Adrenal gland (tissue), 12 donors: ENCODE results near the gene DNAL1. TPM values are rescaled to one million over a fixed set of nuclear protein-coding genes. Genes with fewer than 3 reads are reported as not detected.

Experiments used
- DNase-seq, 7 donors: peaks; one replicate each; pipeline ENCODE4 v3.0.0-alpha.2; 2019 to 2020
- H3K27ac ChIP-seq, 5 donors: fragments of 200-600 bp; sonication (generic) in 4 of 5; 1 replicate in 3 of 5; 2 replicates in 2 of 5; pipeline versions ENCODE4 v1.5.1 to v1.8.0; 2016 to 2020; ENCODE audit warnings: mild to moderate bottlenecking in 1 of 5
- H3K27me3 ChIP-seq: fragments of 200-600 bp; 2 replicates; pipeline ENCODE4 v1.8.0; 2021
- H3K36me3 ChIP-seq, 2 donors: fragments of 200-600 bp; replicated peaks in 1 of 2; 1 replicate in 1 of 2; 2 replicates in 1 of 2; pipeline versions ENCODE4 v1.5.1 to v1.8.0; 2018 to 2022
- H3K4me1 ChIP-seq, 2 donors: fragments of 200-600 bp; replicated peaks in 1 of 2; 1 replicate in 1 of 2; 2 replicates in 1 of 2; pipeline versions ENCODE4 v1.5.1 to v1.8.0; 2018 to 2021
- H3K4me3 ChIP-seq, 4 donors: fragments of 200-600 bp; sonication (generic) in 3 of 4; one replicate each; pipeline ENCODE4 v1.5.1; 2016 to 2018
- H3K9me3 ChIP-seq, 3 donors: fragments of 200-600 bp; sonication (generic) in 1 of 3; replicated peaks in 1 of 3; 1 replicate in 2 of 3; 2 replicates in 1 of 3; pipeline versions ENCODE4 v1.5.1 to v1.8.0; 2016 to 2021
- CTCF ChIP-seq, 6 experiments: fragments of 450-650 bp in 4 of 6; fragments of 200-600 bp in 2 of 6; sonication (generic) in 1 of 6; IDR thresholded peaks; 1 replicate in 5 of 6; 2 replicates in 1 of 6; pipeline versions ENCODE4 v1.5.1 to v1.8.0; 2016 to 2021; ENCODE audit warnings: antibody characterized with exemption in 6 of 6, mild to moderate bottlenecking in 2 of 6, moderate library complexity in 1 of 6
- POLR2A ChIP-seq, 2 donors: fragments of 450-650 bp; IDR thresholded peaks; one replicate each; pipeline ENCODE4 v1.6.1; 2017; ENCODE audit warnings: antibody characterized with exemption in 2 of 2, mild to moderate bottlenecking in 2 of 2, moderate library complexity in 1 of 2
- WGBS, 4 donors: extraction: QIAGEN DNeasy Blood & Tissue Kit in 2 of 4; methylation state at CpG; one replicate each; pipeline versions ENCODE4 v1.1.5 to v1.1.7; 2013 to 2017; 5-methylcytosine and 5-hydroxymethylcytosine counted together
- intact Hi-C, 2 donors: fragments of 100-400 bp; cut with DNase I; formaldehyde crosslinking; loops; one replicate each; pipeline versions ENCODE4 v1.14.1 to v1.15.0; 2022 to 2023
- polyA plus RNA-seq, 3 donors: library from polyadenylated mRNA; stranded (reverse); fragments of 200-250 nt in 2 of 3; fragments of 350-450 nt in 1 of 3; fragmentation: Illumina TruSeq in 1 of 3; extraction: RNeasy Lipid Tissue Mini Kit (QIAGEN cat#74804) in 1 of 3; gene quantifications; one replicate each; pipeline ENCODE4 v1.2.3, GENCODE V29; 2013 to 2014
- total RNA-seq, 9 donors: library from RNA; depleted of rRNA in 4 of 9; stranded (reverse); fragments of >200 nt in 4 of 9; fragments of 120-200 nt in 1 of 9; fragmentation: NEBNext Ultra II Directional in 1 of 9; extraction: Animal tissue kit (Norgen Biotek cat#: 25700) in 1 of 9; gene quantifications; one replicate each; pipeline versions ENCODE4 v1.1.0 to v1.2.4, GENCODE V29; 2013 to 2023
- donor health status: healthy with polysubstance abuse.
- donor health status: Bipolar disorder and iron deficiency.
- donor health status: DM: yes; HTN: yes; CAD: no.
- donor health status: DM: no; HTN: no; CAD: no.
- donor health status: DM: no; HTN: no; CAD: no.
- donor health status: DM: yes; HTN: yes; CAD: no.

Gene DNAL1
- total and polyA plus RNA-seq, 12 donors: 3.6 to 24.2 (median 13.0) TPM

- peaks cover 0 to 47% of the 10 kb centered on the region in 2 donors for H3K36me3 ChIP-seq
- H3K27ac ChIP-seq: peak overlapping the region; percentile 39 to 90 (median 71)
- H3K9me3 ChIP-seq: no peaks in the 10 kb centered on the region
- intact Hi-C loops: loop anchor here (5.0 to 10.0 kb wide), 2 partner anchors 65 to 87 kb away; no protein-coding TSS in a partner anchor
- peak in 4 of 7 donors; percentile 29 to 48 (median 38) for DNase-seq
- H3K4me3 ChIP-seq: peak overlapping the region in 1 of 4 donors; percentile 46
- TF ChIP-seq CTCF (IDR thresholded peaks at IDR 0.05): no peak
- TF ChIP-seq POLR2A (IDR thresholded peaks at IDR 0.05): no peak
- peaks cover 51 to 57% of the 10 kb centered on the region in 2 donors for H3K4me1 ChIP-seq
- 59 to 75% (median 64%) methylated on average over 6 to 12 of the region's 12 CpGs for WGBS, 4 donors
- H3K27me3 ChIP-seq: no peaks in the 10 kb centered on the region
Measured at GRCh38 chr14:73739899-73740617, 95.3 kb downstream of the DNAL1 start.

- H3K27ac ChIP-seq: peak overlapping the region; percentile 39 to 90 (median 71)
- WGBS, 4 donors: 10 to 16% (median 11%) methylated on average over 4 to 9 of the region's 9 CpGs
- H3K4me1 ChIP-seq: peaks cover 54 to 64% of the 10 kb centered on the region in 2 donors
- H3K27me3 ChIP-seq: no peaks in the 10 kb centered on the region
- intact Hi-C loops: loop anchor here (5.0 to 10.0 kb wide), 2 partner anchors 64 to 87 kb away; no protein-coding TSS in a partner anchor
- DNase-seq: peak in 5 of 7 donors; percentile 74 to 84 (median 77)
- H3K4me3 ChIP-seq: peak overlapping the region in 1 of 4 donors; percentile 46
- H3K9me3 ChIP-seq: no peaks in the 10 kb centered on the region
- H3K36me3 ChIP-seq: peaks cover 0 to 40% of the 10 kb centered on the region in 2 donors
- TF ChIP-seq CTCF (IDR thresholded peaks at IDR 0.05): no peak
Measured at GRCh38 chr14:73740618-73741326, 96.0 kb downstream of the DNAL1 start.

- H3K27me3 ChIP-seq: no peaks in the 10 kb centered on the region
- peak overlapping the region in 1 of 4 donors; percentile 46 for H3K4me3 ChIP-seq
- H3K36me3 ChIP-seq: peaks cover 0 to 33% of the 10 kb centered on the region in 2 donors
- H3K4me1 ChIP-seq: peaks cover 61 to 71% of the 10 kb centered on the region in 2 donors
- WGBS, 4 donors: 0 to 2% (median 1%) methylated on average over 8 to 12 of the region's 12 CpGs
- H3K9me3 ChIP-seq: no peaks in the 10 kb centered on the region
- TF ChIP-seq CTCF (IDR thresholded peaks at IDR 0.05) (peak in 1 of 6 experiments; percentile 13), POLR2A (IDR thresholded peaks at IDR 0.05) (no peak)
- peak in 6 of 7 donors; percentile 73 to 87 (median 76) for DNase-seq
- intact Hi-C loops: loop anchor here (5.0 to 10.0 kb wide), 2 partner anchors 63 to 86 kb away; no protein-coding TSS in a partner anchor
- peak overlapping the region; percentile 39 to 90 (median 71) for H3K27ac ChIP-seq
Measured at GRCh38 chr14:73741386-73741875, 96.6 kb downstream of the DNAL1 start.
